ENCODE results near the gene ZNF205. TPM values are rescaled to one million over a fixed set of nuclear protein-coding genes. Genes with fewer than 3 reads are reported as not detected.

The ZNF205 gene
- total and polyA plus RNA-seq, 2 experiments from 2014 or later, result 16.6 to 29.1 TPM

DNA sequence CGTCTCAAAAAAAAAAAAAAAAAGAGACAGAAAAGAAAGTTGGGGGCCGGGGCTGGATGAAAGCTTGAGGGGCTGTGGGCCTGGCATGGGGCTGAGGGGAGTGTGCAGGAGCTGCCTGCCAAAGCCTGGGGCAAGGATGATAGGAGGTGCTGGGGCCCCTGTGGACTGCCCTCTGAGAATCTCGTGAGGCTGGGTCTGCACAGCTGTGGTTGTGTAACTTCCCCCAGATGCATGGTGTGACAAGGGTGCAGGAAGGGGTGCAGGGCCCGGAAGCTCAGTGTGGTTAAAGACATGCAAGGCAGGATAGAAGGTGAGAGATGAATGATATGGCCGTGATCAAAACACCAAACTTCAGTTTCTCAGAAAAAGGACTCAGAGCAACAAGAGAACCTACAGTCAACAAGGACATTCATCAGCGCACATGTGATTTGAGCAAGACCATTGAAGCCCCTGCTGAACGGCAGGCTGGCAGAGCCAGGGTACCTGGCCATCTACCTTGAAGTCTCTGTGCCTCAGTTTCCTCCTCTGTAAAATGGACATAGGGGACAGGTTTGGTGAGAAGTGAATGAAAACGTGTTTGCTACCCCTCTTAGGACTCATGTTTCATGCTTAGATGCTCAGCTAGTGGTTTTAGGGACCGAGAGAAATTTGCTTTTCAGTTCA lies 37.4 kb upstream of the ZNF205 start (continued):
- TF ChIP-seq, protein P1, sequence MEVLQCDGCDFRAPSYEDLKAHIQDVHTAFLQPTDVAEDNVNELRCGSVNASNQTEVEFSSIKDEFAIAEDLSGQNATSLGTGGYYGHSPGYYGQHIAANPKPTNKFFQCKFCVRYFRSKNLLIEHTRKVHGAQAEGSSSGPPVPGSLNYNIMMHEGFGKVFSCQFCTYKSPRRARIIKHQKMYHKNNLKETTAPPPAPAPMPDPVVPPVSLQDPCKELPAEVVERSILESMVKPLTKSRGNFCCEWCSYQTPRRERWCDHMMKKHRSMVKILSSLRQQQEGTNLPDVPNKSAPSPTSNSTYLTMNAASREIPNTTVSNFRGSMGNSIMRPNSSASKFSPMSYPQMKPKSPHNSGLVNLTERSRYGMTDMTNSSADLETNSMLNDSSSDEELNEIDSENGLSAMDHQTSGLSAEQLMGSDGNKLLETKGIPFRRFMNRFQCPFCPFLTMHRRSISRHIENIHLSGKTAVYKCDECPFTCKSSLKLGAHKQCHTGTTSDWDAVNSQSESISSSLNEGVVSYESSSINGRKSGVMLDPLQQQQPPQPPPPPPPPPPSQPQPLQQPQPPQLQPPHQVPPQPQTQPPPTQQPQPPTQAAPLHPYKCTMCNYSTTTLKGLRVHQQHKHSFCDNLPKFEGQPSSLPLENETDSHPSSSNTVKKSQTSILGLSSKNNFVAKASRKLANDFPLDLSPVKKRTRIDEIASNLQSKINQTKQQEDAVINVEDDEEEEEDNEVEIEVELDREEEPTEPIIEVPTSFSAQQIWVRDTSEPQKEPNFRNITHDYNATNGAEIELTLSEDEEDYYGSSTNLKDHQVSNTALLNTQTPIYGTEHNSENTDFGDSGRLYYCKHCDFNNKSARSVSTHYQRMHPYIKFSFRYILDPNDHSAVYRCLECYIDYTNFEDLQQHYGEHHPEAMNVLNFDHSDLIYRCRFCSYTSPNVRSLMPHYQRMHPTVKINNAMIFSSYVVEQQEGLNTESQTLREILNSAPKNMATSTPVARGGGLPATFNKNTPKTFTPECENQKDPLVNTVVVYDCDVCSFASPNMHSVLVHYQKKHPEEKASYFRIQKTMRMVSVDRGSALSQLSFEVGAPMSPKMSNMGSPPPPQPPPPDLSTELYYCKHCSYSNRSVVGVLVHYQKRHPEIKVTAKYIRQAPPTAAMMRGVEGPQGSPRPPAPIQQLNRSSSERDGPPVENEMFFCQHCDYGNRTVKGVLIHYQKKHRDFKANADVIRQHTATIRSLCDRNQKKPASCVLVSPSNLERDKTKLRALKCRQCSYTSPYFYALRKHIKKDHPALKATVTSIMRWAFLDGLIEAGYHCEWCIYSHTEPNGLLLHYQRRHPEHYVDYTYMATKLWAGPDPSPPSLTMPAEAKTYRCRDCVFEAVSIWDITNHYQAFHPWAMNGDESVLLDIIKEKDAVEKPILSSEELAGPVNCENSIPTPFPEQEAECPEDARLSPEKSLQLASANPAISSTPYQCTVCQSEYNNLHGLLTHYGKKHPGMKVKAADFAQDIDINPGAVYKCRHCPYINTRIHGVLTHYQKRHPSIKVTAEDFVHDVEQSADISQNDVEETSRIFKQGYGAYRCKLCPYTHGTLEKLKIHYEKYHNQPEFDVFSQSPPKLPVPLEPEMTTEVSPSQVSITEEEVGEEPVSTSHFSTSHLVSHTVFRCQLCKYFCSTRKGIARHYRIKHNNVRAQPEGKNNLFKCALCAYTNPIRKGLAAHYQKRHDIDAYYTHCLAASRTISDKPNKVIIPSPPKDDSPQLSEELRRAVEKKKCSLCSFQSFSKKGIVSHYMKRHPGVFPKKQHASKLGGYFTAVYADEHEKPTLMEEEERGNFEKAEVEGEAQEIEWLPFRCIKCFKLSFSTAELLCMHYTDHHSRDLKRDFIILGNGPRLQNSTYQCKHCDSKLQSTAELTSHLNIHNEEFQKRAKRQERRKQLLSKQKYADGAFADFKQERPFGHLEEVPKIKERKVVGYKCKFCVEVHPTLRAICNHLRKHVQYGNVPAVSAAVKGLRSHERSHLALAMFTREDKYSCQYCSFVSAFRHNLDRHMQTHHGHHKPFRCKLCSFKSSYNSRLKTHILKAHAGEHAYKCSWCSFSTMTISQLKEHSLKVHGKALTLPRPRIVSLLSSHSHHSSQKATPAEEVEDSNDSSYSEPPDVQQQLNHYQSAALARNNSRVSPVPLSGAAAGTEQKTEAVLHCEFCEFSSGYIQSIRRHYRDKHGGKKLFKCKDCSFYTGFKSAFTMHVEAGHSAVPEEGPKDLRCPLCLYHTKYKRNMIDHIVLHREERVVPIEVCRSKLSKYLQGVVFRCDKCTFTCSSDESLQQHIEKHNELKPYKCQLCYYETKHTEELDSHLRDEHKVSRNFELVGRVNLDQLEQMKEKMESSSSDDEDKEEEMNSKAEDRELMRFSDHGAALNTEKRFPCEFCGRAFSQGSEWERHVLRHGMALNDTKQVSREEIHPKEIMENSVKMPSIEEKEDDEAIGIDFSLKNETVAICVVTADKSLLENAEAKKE (CRISPR knock-in tag; IDR thresholded peaks at IDR 0.05), result no peak
- TF ChIP-seq, protein P2, sequence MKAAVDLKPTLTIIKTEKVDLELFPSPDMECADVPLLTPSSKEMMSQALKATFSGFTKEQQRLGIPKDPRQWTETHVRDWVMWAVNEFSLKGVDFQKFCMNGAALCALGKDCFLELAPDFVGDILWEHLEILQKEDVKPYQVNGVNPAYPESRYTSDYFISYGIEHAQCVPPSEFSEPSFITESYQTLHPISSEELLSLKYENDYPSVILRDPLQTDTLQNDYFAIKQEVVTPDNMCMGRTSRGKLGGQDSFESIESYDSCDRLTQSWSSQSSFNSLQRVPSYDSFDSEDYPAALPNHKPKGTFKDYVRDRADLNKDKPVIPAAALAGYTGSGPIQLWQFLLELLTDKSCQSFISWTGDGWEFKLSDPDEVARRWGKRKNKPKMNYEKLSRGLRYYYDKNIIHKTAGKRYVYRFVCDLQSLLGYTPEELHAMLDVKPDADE (IDR thresholded peaks at IDR 0.05), result no peak
- no peak for TF ChIP-seq EZH2phosphoT487 (IDR thresholded peaks at IDR 0.05; ENCODE audit: unreplicated experiment)
- TF ChIP-seq STAT1 (IDR thresholded peaks at IDR 0.05; ENCODE audit: unreplicated experiment), result no peak

DNA sequence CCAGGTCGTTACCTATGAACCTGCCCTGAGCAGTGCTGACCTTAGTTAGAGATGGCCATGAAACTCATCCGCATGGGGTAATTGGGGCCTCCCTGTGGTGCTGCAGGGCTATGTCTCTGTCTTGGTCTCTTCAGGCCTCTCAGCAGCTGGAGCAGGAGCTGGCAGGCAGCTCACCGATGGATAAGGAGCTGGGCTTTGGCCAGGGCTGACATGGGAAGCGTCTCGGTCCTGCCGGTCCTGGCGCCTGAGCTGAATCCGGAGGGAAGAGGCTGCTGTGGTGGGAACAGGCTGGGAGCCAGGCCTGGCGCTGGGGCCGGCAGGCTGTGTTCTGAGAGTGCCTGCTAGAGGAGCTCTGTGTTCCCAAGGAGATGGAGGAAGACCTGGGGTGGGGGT lies 36.9 kb upstream of the ZNF205 start:
- Mint-ChIP-seq H3K27me3 (ENCODE audit: insufficient read depth, low read depth, poor library complexity) (peaks cover 13% of the 10 kb centered on the region), H3K9me3 (no peaks in the 10 kb centered on the region; the same call in 2 of the 3 replicates), H3K4me1 (peaks cover 41% of the 10 kb centered on the region), H3K4me3 (no peak overlapping the region), H3K36me3 (ENCODE audit: low read depth) (peaks cover 23% of the 10 kb centered on the region), H3K27ac (no peak overlapping the region)
- ATAC-seq (peak; percentile 63), DNase-seq (ENCODE audit: low spot score) (no peak)
- Histone ChIP-seq H3K9me2 (ENCODE audit: insufficient read depth) (no peaks in the 10 kb centered on the region), H3K27ac (ENCODE audit: low read depth) (no peak overlapping the region), H3K4me3 (no peak overlapping the region), H3K36me3 (ENCODE audit: insufficient read depth) (no peaks in the 10 kb centered on the region; the same call in 1 of the 2 replicates), H4K20me1 (replicated peaks; ENCODE audit: insufficient read depth) (no peaks in the 10 kb centered on the region), H3K79me2 (replicated peaks; ENCODE audit: insufficient read depth) (no peaks in the 10 kb centered on the region), H3K4me2 (no peak overlapping the region), H3F3A (replicated peaks; ENCODE audit: low read depth) (no peaks in the 10 kb centered on the region), H3K4me1 (ENCODE audit: insufficient read depth) (peaks cover 9% of the 10 kb centered on the region), H3K27me3 (ENCODE audit: insufficient read depth) (no peaks in the 10 kb centered on the region), H2AFZ (no peak overlapping the region)
- TF ChIP-seq, protein P3, sequence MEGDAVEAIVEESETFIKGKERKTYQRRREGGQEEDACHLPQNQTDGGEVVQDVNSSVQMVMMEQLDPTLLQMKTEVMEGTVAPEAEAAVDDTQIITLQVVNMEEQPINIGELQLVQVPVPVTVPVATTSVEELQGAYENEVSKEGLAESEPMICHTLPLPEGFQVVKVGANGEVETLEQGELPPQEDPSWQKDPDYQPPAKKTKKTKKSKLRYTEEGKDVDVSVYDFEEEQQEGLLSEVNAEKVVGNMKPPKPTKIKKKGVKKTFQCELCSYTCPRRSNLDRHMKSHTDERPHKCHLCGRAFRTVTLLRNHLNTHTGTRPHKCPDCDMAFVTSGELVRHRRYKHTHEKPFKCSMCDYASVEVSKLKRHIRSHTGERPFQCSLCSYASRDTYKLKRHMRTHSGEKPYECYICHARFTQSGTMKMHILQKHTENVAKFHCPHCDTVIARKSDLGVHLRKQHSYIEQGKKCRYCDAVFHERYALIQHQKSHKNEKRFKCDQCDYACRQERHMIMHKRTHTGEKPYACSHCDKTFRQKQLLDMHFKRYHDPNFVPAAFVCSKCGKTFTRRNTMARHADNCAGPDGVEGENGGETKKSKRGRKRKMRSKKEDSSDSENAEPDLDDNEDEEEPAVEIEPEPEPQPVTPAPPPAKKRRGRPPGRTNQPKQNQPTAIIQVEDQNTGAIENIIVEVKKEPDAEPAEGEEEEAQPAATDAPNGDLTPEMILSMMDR (conservative IDR thresholded peaks at IDR 0.05; ENCODE audit: low read depth in 2 of 2), result no peak
- TF ChIP-seq JUNB (IDR thresholded peaks at IDR 0.05; ENCODE audit: unreplicated experiment) (no peak), POLR2AphosphoS5 (IDR thresholded peaks at IDR 0.05; ENCODE audit: low read depth) (no peak), ZNF114 (CRISPR knock-in tag; IDR thresholded peaks at IDR 0.05) (no peak), ZNF331 (CRISPR knock-in tag; IDR thresholded peaks at IDR 0.05; ENCODE audit: low read depth) (no peak)
